Activated gamma-delta T cell treated with Interleukin-2 at 50 U/mL for 16 hours (primary cell): ENCODE data around the gene PNRC1.
A peak's percentile ranks its signal among the peaks of the same experiment; 100 is the strongest.
"Not testable (repeated sequence)": the region's sequence is repeated elsewhere in the genome, so short reads cannot be mapped to it uniquely, and the experiment has no call there.

Experiments
- DNase-seq: peaks from one replicate; pipeline ENCODE4 v3.0.0-alpha.2; 2020

Gene PNRC1

GRCh38 chr6:89080281-89081128 lies at the start of gene PNRC1:
Gene PNRC1 (plus strand): TSS chr6:89080751. CDS start chr6:89080895, 144 bp downstream.
- DNase-seq: peak; percentile 100

- DNase-seq: no peak
These were observed 48.0 kb upstream of the PNRC1 start for GRCh38 chr6:89032599-89032998.

- DNase-seq: no peak
These were observed 47.1 kb upstream of the PNRC1 start for GRCh38 chr6:89033461-89033860.

- not testable (repeated sequence) for DNase-seq
These were observed 46.4 kb upstream of the PNRC1 start for GRCh38 chr6:89034116-89034515.

- DNase-seq: no peak
These were observed 45.8 kb upstream of the PNRC1 start for GRCh38 chr6:89034586-89035251.

GRCh38 chr6:89035252-89036101 lies 45.1 kb upstream of the PNRC1 start:
- DNase-seq: no peak

- DNase-seq: no peak
These were observed 43.2 kb upstream of the PNRC1 start for GRCh38 chr6:89037141-89037900.

- not testable (repeated sequence) for DNase-seq
These were observed 42.7 kb upstream of the PNRC1 start for GRCh38 chr6:89037901-89038293.

- DNase-seq: no peak
These were observed 37.9 kb upstream of the PNRC1 start for GRCh38 chr6:89042664-89043063.

GRCh38 chr6:89044328-89045010 lies 36.1 kb upstream of the PNRC1 start:
- DNase-seq: no peak

- no peak for DNase-seq
These were observed 35.6 kb upstream of the PNRC1 start for GRCh38 chr6:89045011-89045387.

- DNase-seq: no peak
These were observed 35.0 kb upstream of the PNRC1 start for GRCh38 chr6:89045576-89045975.

- DNase-seq: no peak
These were observed 33.1 kb upstream of the PNRC1 start for GRCh38 chr6:89047473-89047872.

GRCh38 chr6:89048288-89048923 lies 32.1 kb upstream of the PNRC1 start:
- DNase-seq: no peak

- DNase-seq: no peak
These were observed 31.6 kb upstream of the PNRC1 start for GRCh38 chr6:89048985-89049384.

GRCh38 chr6:89050155-89050554 lies 30.4 kb upstream of the PNRC1 start:
- DNase-seq: no peak

GRCh38 chr6:89050697-89051096 lies 29.9 kb upstream of the PNRC1 start:
- no peak for DNase-seq

- DNase-seq: no peak
These were observed 28.9 kb upstream of the PNRC1 start for GRCh38 chr6:89051676-89052075.

GRCh38 chr6:89054208-89054607 lies 26.3 kb upstream of the PNRC1 start:
- no peak for DNase-seq

GRCh38 chr6:89057759-89058158 lies 22.8 kb upstream of the PNRC1 start:
- DNase-seq: no peak

- no peak for DNase-seq
These were observed 21.9 kb upstream of the PNRC1 start for GRCh38 chr6:89058627-89059026.

- DNase-seq: no peak
These were observed 21.3 kb upstream of the PNRC1 start for GRCh38 chr6:89059227-89059626.
